Endodermal cell (in vitro differentiated cells): ENCODE measurements around the gene FHL5. TPM values are rescaled to one million over a fixed set of nuclear protein-coding genes. Genes with fewer than 3 reads are reported as not detected.

Experiments used
- DNase-seq: peaks from one replicate; pipeline ENCODE4 v3.0.0-alpha.2; 2017
- H3K27ac ChIP-seq: 2 replicates; pipeline ENCODE4 v1.5.1; 2013; ENCODE audit warnings: mild to moderate bottlenecking, low read depth, low read length, moderate library complexity
- H3K27me3 ChIP-seq: 2 replicates; pipeline ENCODE4 v1.6.1; 2013; ENCODE audit warnings: mild to moderate bottlenecking, low read length, moderate library complexity; ENCODE audit not compliant: insufficient read depth, control insufficient read depth, poor library complexity, severe bottlenecking
- H3K36me3 ChIP-seq: 2 replicates; pipeline ENCODE4 v1.7.0; 2013; ENCODE audit warnings: mild to moderate bottlenecking, low read length, moderate library complexity; ENCODE audit not compliant: control insufficient read depth, insufficient read depth
- H3K4me1 ChIP-seq: one replicate; pipeline ENCODE4 v1.7.0; 2013; ENCODE audit warnings: low read length; ENCODE audit not compliant: control insufficient read depth, insufficient read depth
- H3K4me3 ChIP-seq: 2 replicates; pipeline ENCODE4 v1.5.1; 2013; ENCODE audit warnings: mild to moderate bottlenecking, low read length, moderate library complexity
- H3K9ac ChIP-seq: 2 replicates; pipeline ENCODE4 v1.6.1; 2013; ENCODE audit warnings: mild to moderate bottlenecking, low read length, moderate library complexity; ENCODE audit not compliant: poor library complexity, severe bottlenecking; ENCODE audit errors: extremely low read depth
- H3K9me3 ChIP-seq: 2 replicates; pipeline ENCODE4 v1.6.1; 2013; ENCODE audit warnings: mild to moderate bottlenecking, low read length, moderate library complexity; ENCODE audit not compliant: control insufficient read depth
- H3K27ac Mint-ChIP-seq: 2 replicates; pipeline ENCODE4 v1.8.0; 2020; ENCODE audit warnings: mixed read lengths
- H3K27me3 Mint-ChIP-seq: 2 replicates; pipeline ENCODE4 v1.8.0; 2021; ENCODE audit warnings: mild to moderate bottlenecking, mixed read lengths; ENCODE audit not compliant: insufficient read depth
- H3K36me3 Mint-ChIP-seq: 2 replicates; pipeline ENCODE4 v1.8.0; 2020; ENCODE audit warnings: low read depth, mixed read lengths
- H3K4me1 Mint-ChIP-seq: 2 replicates; pipeline ENCODE4 v1.8.0; 2020; ENCODE audit warnings: mixed read lengths
- H3K4me3 Mint-ChIP-seq: 2 replicates; pipeline ENCODE4 v1.8.0; 2020; ENCODE audit warnings: mild to moderate bottlenecking, moderate library complexity, mixed read lengths
- H3K9me3 Mint-ChIP-seq: 2 replicates; pipeline ENCODE4 v1.8.0; 2020; ENCODE audit warnings: mild to moderate bottlenecking, mixed read lengths
- CTCF ChIP-seq: fragments of 200-600 bp; sonication (generic); conservative IDR thresholded peaks from 2 replicates; pipeline ENCODE4 v1.5.0; 2021; ENCODE audit warnings: antibody characterized with exemption, mild to moderate bottlenecking
- WGBS, 2 experiments: methylation state at CpG; one replicate each; pipeline versions ENCODE4 v1.1.5 to v1.1.7; 2013; ENCODE audit warnings: missing lambda C conversion rate in 2 of 2, mixed read lengths in 1 of 2; ENCODE audit not compliant: insufficient coverage in 1 of 2, insufficient read length in 1 of 2; 5-methylcytosine and 5-hydroxymethylcytosine counted together
- total RNA-seq, 2 donors: library from RNA; stranded (reverse); fragmentation: NEBNext Ultra II Directional in 1 of 2; extraction: Animal tissue kit (Norgen Biotek cat#: 25700) in 1 of 2; gene quantifications; 2 replicates in 1 of 2; 3 replicates in 1 of 2; pipeline ENCODE4 v1.2.1, GENCODE V29; 2021

Gene FHL5
- total RNA-seq, 2 donors from 2014 or later = not detected

GRCh38 chr6:96620851-96621250 is 57.9 kb downstream of the FHL5 start:
- H3K9me3 ChIP-seq = no peaks in the 10 kb centered on the region
- H3K9ac ChIP-seq = no peak overlapping the region
- DNase-seq = no peak
- no peaks in the 10 kb centered on the region for H3K27me3 Mint-ChIP-seq
- no peaks in the 10 kb centered on the region for H3K4me1 Mint-ChIP-seq
- H3K27me3 ChIP-seq = no peaks in the 10 kb centered on the region
- whole genome bisulfite sequencing, 2 experiments = 91 to 94% methylated on average over 6 of the region's 6 CpGs
- H3K4me1 ChIP-seq = no peaks in the 10 kb centered on the region
- H3K36me3 ChIP-seq = no peaks in the 10 kb centered on the region
- TF ChIP-seq CTCF = no peak
- H3K27ac Mint-ChIP-seq = no peak overlapping the region
- H3K4me3 ChIP-seq = no peak overlapping the region
- no peaks in the 10 kb centered on the region for H3K9me3 Mint-ChIP-seq
- no peak overlapping the region for H3K4me3 Mint-ChIP-seq
- no peak overlapping the region for H3K27ac ChIP-seq
- no peaks in the 10 kb centered on the region for H3K36me3 Mint-ChIP-seq

- 97% methylated on average over 2 of the region's 2 CpGs; no CpG with 5 or more reads in 1 of the 2 experiments for WGBS, 2 experiments
Observed at GRCh38 chr6:96621983-96622382, 59.1 kb downstream of the FHL5 start.

GRCh38 chr6:96624957-96625356 is 62.0 kb downstream of the FHL5 start:
- no peaks in the 10 kb centered on the region for H3K36me3 ChIP-seq
- no peak overlapping the region for H3K4me3 Mint-ChIP-seq
- no peak overlapping the region for H3K9ac ChIP-seq
- no peak for TF ChIP-seq CTCF
- no peak overlapping the region for H3K4me3 ChIP-seq
- H3K27me3 ChIP-seq = no peaks in the 10 kb centered on the region
- WGBS, 2 experiments = 75 to 100% methylated on average over 2 to 3 of the region's 3 CpGs
- H3K9me3 Mint-ChIP-seq = no peaks in the 10 kb centered on the region
- no peak overlapping the region for H3K27ac ChIP-seq
- no peak for DNase-seq
- H3K36me3 Mint-ChIP-seq = no peaks in the 10 kb centered on the region
- no peaks in the 10 kb centered on the region for H3K9me3 ChIP-seq
- no peaks in the 10 kb centered on the region for H3K4me1 ChIP-seq
- no peaks in the 10 kb centered on the region for H3K27me3 Mint-ChIP-seq
- no peak overlapping the region for H3K27ac Mint-ChIP-seq
- H3K4me1 Mint-ChIP-seq = no peaks in the 10 kb centered on the region

More at GRCh38 chr6:96621983-96622382, 59.1 kb downstream of the FHL5 start:
- no peak for TF ChIP-seq CTCF
- H3K9me3 ChIP-seq = no peaks in the 10 kb centered on the region
- H3K27ac Mint-ChIP-seq = no peak overlapping the region
- H3K4me1 Mint-ChIP-seq = no peaks in the 10 kb centered on the region
- no peaks in the 10 kb centered on the region for H3K9me3 Mint-ChIP-seq
- H3K9ac ChIP-seq = no peak overlapping the region
- no peaks in the 10 kb centered on the region for H3K27me3 Mint-ChIP-seq
- H3K4me3 Mint-ChIP-seq = no peak overlapping the region
- no peaks in the 10 kb centered on the region for H3K36me3 Mint-ChIP-seq
- H3K36me3 ChIP-seq = no peaks in the 10 kb centered on the region
- no peak for DNase-seq
- no peak overlapping the region for H3K4me3 ChIP-seq
- H3K27ac ChIP-seq = no peak overlapping the region
- H3K4me1 ChIP-seq = no peaks in the 10 kb centered on the region
- H3K27me3 ChIP-seq = no peaks in the 10 kb centered on the region
